ENCODE results near the gene CHCHD3. TPM values are rescaled to one million over a fixed set of nuclear protein-coding genes. Genes with fewer than 3 reads are reported as not detected.
A peak's percentile ranks its signal among the peaks of the same experiment; 100 is the strongest.
"Not testable (repeated sequence)": the region's sequence is repeated elsewhere in the genome, so short reads cannot be mapped to it uniquely, and the experiment has no call there.

CHCHD3 gene
- total RNA-seq, 3 donors from 2014 or later: 80.7 to 101 (median 92.0) TPM

DNA sequence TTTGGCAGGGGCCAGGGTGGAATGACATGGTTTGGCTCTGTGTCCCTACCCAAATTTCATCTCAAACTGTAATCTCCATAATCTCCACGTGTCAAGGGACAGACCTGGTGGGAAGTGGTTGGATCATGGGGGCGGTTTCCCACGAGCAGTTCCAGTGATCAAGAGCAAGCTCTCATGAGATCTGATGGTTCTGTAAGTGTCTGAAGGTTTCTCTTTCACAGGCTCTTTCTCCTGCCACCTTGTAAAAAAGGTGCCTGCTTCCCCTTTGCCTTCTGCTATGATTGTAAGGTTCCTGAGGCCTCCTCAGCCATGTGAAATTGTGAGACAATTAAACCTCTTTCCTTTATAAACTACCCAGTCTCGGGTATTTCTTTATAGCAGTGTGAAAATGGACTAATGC, 188.3 kb downstream of the CHCHD3 start:
- Mint-ChIP-seq H3K4me3 (no peak overlapping the region), H3K4me1 (ENCODE audit: low read depth) (no peaks in the 10 kb centered on the region), H3K27me3 (ENCODE audit: low read depth) (no peaks in the 10 kb centered on the region), H3K9me3 (peaks cover 7% of the 10 kb centered on the region), H3K36me3 (ENCODE audit: insufficient read depth) (peaks cover 17% of the 10 kb centered on the region)
- DNase-seq (no peak), ATAC-seq (no peak)

- peaks cover 17% of the 10 kb centered on the region for H3K36me3 Mint-ChIP-seq (ENCODE audit: insufficient read depth)
- not testable (repeated sequence) for DNase-seq; H3K9me3 Mint-ChIP-seq; H3K27me3 Mint-ChIP-seq (ENCODE audit: low read depth); ATAC-seq; H3K4me3 Mint-ChIP-seq; H3K4me1 Mint-ChIP-seq (ENCODE audit: low read depth)
Measured at GRCh38 chr7:132892744-132893143, 189.1 kb downstream of the CHCHD3 start.

DNA sequence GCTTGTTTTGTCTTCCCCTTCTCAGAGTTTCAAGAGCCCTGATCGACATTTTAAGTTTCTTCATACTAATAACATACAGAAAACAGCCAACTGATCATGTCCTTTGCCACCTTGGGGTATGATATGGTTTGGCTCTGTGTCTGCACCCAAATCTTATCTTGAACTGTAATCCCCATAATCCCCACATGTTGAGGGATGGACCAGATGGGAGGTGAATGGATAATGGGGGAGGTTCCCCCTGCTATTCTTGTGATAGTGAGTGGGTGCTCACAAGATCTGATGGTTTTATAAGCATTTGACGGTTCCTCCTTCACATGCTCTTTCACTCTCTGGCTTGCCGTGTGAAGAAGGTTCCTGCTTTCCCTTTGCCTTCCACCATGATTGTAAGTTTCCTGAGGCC, 190.3 kb downstream of the CHCHD3 start:
- Mint-ChIP-seq H3K36me3 (ENCODE audit: insufficient read depth) (peaks cover 16% of the 10 kb centered on the region), H3K9me3 (peaks cover 7% of the 10 kb centered on the region), H3K4me1 (ENCODE audit: low read depth) (no peaks in the 10 kb centered on the region), H3K27me3 (ENCODE audit: low read depth) (no peaks in the 10 kb centered on the region), H3K4me3 (no peak overlapping the region)
- no peak for DNase-seq
- ATAC-seq: no peak

DNA sequence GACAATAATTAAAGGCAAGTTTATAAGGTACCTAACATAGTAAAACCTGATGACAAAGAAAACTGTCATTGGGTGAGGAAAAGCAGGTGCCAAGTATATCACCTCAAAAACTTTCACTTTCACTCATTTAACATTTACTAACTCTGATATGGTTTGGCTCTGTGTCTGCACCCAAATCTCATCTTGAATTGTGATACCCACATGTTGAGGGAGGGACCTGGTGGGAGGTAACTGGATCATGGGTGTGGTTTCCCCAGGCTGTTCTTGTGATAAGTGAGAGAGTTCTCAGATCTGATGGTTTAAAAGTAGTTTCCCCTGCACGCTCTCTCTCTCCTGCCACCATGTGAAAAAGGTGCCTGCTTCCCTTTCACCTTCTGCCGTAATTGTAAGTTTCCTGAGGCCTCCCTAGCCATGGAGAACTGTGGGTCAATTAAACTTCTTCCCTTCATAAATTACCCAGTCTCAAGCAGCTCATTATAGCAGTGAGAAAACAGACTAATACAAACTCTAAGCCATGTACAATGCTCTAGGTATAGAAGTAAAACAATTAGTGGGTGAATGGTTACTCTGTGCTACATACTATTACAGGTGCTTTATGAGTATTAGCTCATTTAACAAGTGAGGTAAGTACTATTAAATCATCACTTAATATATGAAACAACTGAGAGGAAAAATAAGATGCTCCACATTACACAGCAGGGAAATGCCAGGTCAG, 199.0 kb downstream of the CHCHD3 start:
- DNase-seq: no peak
- ATAC-seq: peak; percentile 89 to 92
- Mint-ChIP-seq H3K27me3 (ENCODE audit: low read depth) (no peaks in the 10 kb centered on the region), H3K9me3 (no peaks in the 10 kb centered on the region), H3K4me3 (peak overlapping the region; percentile 39), H3K36me3 (ENCODE audit: insufficient read depth) (peaks cover 30% of the 10 kb centered on the region), H3K4me1 (ENCODE audit: low read depth) (peaks cover 29% of the 10 kb centered on the region)

DNA sequence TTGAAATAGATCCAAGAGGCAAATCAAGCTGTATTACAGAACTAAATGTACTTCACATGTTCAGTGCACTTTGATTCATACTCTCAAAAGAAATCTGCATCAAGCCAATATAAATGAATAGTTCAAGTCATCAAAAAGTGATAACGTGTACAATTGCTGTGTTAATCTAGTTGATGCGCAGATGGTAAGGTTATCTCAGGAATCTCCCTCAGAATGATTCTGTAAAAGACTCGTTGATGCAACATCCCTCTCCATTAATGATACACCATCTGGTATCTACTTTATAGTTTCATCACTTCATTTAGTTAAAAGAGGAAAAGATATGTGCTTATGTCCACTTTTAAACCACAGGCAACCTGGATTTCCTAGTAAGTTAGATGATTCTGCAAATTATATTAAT, 200.6 kb downstream of the CHCHD3 start:
- H3K9me3 Mint-ChIP-seq: no peaks in the 10 kb centered on the region
- peaks cover 29% of the 10 kb centered on the region for H3K4me1 Mint-ChIP-seq (ENCODE audit: low read depth)
- H3K36me3 Mint-ChIP-seq (ENCODE audit: insufficient read depth): peaks cover 31% of the 10 kb centered on the region
- no peaks in the 10 kb centered on the region for H3K27me3 Mint-ChIP-seq (ENCODE audit: low read depth)
- no peak overlapping the region for H3K4me3 Mint-ChIP-seq
- DNase-seq (no peak), ATAC-seq (no peak)

DNA sequence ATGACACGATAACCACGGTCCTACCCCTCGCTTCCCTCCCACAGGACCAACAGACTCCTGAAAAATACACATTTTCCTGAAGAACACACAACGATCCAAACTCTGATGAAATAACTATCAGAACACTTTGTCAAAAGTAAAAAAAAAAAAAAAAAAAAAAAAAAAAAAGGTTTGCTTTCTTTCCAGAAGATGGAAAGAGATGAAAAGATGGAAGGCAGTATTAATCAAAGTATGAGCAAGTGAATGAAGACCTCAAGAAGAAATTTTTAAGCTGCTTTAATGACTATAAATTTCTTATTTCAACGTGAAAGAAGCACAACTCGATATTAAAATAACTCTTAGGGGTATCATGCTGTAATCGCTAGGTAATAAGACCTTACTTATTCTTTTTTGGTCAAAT, 202.3 kb downstream of the CHCHD3 start:
- Mint-ChIP-seq H3K36me3 (ENCODE audit: insufficient read depth) (peaks cover 27% of the 10 kb centered on the region), H3K27me3 (ENCODE audit: low read depth) (no peaks in the 10 kb centered on the region), H3K9me3 (no peaks in the 10 kb centered on the region), H3K4me3 (no peak overlapping the region), H3K4me1 (ENCODE audit: low read depth) (peaks cover 29% of the 10 kb centered on the region)
- ATAC-seq: no peak
- no peak for DNase-seq

DNA sequence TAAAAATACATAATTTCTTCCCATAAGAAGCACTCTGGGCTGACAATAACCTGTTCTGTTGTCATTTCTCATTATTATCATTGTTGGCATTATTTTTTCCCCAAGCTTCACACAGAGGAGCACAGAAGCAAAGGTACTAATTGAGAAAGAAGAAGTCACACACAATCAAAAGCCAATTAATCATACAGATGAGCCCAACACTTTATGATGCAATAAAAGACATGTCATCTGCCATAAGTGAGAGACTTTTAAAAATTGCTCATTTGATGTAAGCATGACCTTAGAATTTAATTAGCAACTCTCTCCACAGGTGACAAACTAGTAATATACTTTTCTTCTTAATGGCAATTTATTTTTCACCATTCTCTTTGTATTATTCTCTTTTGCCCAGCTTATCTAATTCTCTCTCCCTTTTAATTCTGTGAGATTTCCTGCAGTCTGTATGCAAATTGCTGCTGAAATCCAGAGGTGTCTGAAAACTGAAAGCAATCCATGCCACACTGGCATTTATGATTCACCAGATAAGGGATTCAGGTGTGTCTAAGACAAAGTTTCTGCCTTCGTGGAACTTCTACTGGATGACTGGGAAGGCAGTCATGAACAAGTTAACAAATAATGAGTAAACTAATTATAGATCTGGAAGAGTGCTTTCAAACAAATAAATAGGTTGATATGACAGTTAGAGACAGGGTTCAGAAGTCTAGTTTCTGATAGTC, 203.5 kb downstream of the CHCHD3 start:
- ATAC-seq: no peak
- Mint-ChIP-seq H3K27me3 (ENCODE audit: low read depth) (no peaks in the 10 kb centered on the region), H3K4me1 (ENCODE audit: low read depth) (peaks cover 19% of the 10 kb centered on the region), H3K4me3 (no peak overlapping the region), H3K9me3 (no peaks in the 10 kb centered on the region), H3K36me3 (ENCODE audit: insufficient read depth) (peaks cover 24% of the 10 kb centered on the region)
- no peak for DNase-seq

DNA sequence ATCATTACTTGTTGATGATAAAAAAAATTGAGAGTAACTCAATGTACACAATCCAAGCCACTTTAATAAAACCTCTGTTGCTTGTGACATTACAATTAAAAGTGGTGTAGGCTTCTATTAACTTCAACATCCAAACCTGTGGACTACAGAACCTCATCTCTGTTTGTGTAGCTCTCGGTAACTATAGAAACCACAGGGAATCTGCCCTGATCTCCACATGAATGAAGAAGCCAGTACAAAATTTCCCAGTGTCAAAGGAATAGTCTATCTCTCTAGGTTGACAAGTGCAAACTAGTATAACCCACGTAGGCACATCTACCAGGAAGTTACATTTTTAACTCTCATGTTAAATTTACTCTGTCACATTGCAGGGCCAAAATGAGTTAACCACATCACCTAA, 204.3 kb downstream of the CHCHD3 start:
- Mint-ChIP-seq H3K36me3 (ENCODE audit: insufficient read depth) (peaks cover 24% of the 10 kb centered on the region), H3K4me1 (ENCODE audit: low read depth) (peaks cover 11% of the 10 kb centered on the region), H3K4me3 (no peak overlapping the region), H3K9me3 (no peaks in the 10 kb centered on the region), H3K27me3 (ENCODE audit: low read depth) (no peaks in the 10 kb centered on the region)
- DNase-seq: no peak
- no peak for ATAC-seq

DNA sequence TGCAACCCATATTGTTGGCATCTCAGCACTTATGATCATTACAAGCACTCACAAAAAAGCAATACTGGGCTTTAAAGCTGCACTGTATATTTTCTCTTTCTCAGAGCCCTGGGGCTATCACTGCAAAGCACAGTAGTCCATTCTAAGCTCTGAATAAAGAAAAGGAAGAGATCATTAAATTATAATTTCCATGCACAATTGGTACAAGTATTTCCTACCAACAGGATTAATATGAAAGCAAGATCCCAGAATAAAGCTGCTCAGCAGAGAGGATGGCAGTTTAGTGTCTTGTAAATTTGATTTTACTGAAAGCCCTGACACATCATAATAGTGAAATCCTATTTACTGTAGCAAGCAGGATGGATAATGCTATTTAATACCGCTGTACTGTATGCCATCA, 205.3 kb downstream of the CHCHD3 start:
- H3K36me3 Mint-ChIP-seq (ENCODE audit: insufficient read depth): peaks cover 27% of the 10 kb centered on the region
- no peaks in the 10 kb centered on the region for H3K27me3 Mint-ChIP-seq (ENCODE audit: low read depth)
- H3K9me3 Mint-ChIP-seq: no peaks in the 10 kb centered on the region
- H3K4me1 Mint-ChIP-seq (ENCODE audit: low read depth): peaks cover 11% of the 10 kb centered on the region
- DNase-seq (no peak), ATAC-seq (no peak)
- H3K4me3 Mint-ChIP-seq: no peak overlapping the region

DNA sequence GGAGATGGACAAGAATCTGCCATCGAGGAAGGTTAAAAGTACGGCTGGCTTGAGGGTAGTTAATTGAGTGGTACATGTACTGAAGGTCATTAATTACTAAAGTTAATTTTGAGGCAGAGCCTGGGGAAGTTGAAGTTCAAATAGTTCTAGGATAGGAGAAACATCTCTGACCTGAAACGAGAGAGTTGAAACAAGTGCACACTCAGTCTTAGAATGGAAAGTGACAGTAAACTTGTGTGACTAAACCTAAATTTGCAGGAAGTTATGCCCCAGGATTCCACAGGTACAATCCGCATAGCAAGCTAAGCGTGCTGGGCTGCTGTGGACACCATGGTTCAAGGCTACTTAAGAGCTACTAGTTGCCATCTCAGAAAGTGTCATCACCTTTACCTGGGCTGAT, 209.9 kb downstream of the CHCHD3 start:
- ATAC-seq (no peak), DNase-seq (no peak)
- Mint-ChIP-seq H3K4me3 (no peak overlapping the region), H3K36me3 (ENCODE audit: insufficient read depth) (peaks cover 16% of the 10 kb centered on the region), H3K27me3 (ENCODE audit: low read depth) (no peaks in the 10 kb centered on the region), H3K9me3 (no peaks in the 10 kb centered on the region), H3K4me1 (ENCODE audit: low read depth) (peaks cover 4% of the 10 kb centered on the region)

DNA sequence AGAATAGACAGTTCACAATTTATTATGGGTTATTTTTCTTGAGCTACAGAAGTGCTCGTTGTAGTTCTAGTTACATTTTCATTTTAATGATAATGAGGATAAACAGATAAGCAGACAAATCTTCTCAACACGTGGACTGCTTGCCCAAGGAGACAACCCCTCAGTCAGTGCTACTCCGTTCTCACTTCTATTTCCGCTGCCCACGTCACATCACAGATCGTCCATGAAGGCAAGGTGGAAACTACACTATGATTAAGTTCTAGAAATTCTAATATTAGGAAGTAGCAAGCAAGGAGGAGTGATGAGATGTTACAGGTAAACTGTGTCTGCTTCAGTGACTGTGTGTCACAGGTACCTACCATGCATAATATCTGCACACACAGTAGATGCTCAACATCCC, 210.5 kb downstream of the CHCHD3 start:
- ATAC-seq: no peak
- Mint-ChIP-seq H3K4me1 (ENCODE audit: low read depth) (peaks cover 4% of the 10 kb centered on the region), H3K27me3 (ENCODE audit: low read depth) (no peaks in the 10 kb centered on the region), H3K36me3 (ENCODE audit: insufficient read depth) (peaks cover 22% of the 10 kb centered on the region), H3K9me3 (no peaks in the 10 kb centered on the region), H3K4me3 (no peak overlapping the region)
- no peak for DNase-seq

GRCh38 chr7:132869166-132869861, 212.6 kb downstream of the CHCHD3 start:
- Mint-ChIP-seq H3K36me3 (ENCODE audit: insufficient read depth) (peaks cover 29% of the 10 kb centered on the region), H3K9me3 (no peaks in the 10 kb centered on the region), H3K4me3 (no peak overlapping the region), H3K4me1 (ENCODE audit: low read depth) (peaks cover 4% of the 10 kb centered on the region), H3K27me3 (ENCODE audit: low read depth) (no peaks in the 10 kb centered on the region)
- ATAC-seq (no peak), DNase-seq (no peak)

DNA sequence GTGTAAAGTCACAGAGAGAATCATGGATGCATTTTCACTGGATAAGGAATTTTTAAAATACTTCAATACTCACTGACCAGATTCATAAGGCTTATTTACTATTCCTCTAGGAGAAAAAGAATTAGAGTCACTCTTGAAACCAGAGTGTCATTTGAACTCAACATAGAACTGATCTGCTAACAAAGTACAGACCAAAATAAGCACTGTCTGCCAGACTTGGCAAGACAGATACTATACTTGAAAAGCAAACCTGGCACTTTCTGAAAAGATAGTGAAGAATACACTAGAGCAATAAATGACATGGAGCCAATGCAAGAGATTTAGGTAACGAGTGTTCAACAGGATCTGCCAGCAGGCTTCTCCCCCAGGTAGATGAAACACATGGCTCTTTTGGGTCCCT, 215.3 kb downstream of the CHCHD3 start:
- H3K4me3 Mint-ChIP-seq: no peak overlapping the region
- H3K36me3 Mint-ChIP-seq (ENCODE audit: insufficient read depth): peaks cover 33% of the 10 kb centered on the region
- no peaks in the 10 kb centered on the region for H3K27me3 Mint-ChIP-seq (ENCODE audit: low read depth)
- ATAC-seq (no peak), DNase-seq (no peak)
- no peaks in the 10 kb centered on the region for H3K9me3 Mint-ChIP-seq
- peaks cover 3% of the 10 kb centered on the region for H3K4me1 Mint-ChIP-seq (ENCODE audit: low read depth)

- Mint-ChIP-seq H3K4me3 (no peak overlapping the region), H3K27me3 (ENCODE audit: low read depth) (no peaks in the 10 kb centered on the region), H3K36me3 (ENCODE audit: insufficient read depth) (peaks cover 34% of the 10 kb centered on the region), H3K9me3 (no peaks in the 10 kb centered on the region), H3K4me1 (ENCODE audit: low read depth) (peaks cover 3% of the 10 kb centered on the region)
- ATAC-seq (no peak), DNase-seq (no peak)
Measured at GRCh38 chr7:132866144-132866531, 215.8 kb downstream of the CHCHD3 start.
